Measurements from ENCODE around the gene KRT26. TPM values are rescaled to one million over a fixed set of nuclear protein-coding genes. Genes with fewer than 3 reads are reported as not detected.

Gene KRT26
- total and polyA plus RNA-seq, 2 of the 8 experiments (the other 6 are each of a cell fraction or from before 2014, with no cell fraction given), result not detected

DNA sequence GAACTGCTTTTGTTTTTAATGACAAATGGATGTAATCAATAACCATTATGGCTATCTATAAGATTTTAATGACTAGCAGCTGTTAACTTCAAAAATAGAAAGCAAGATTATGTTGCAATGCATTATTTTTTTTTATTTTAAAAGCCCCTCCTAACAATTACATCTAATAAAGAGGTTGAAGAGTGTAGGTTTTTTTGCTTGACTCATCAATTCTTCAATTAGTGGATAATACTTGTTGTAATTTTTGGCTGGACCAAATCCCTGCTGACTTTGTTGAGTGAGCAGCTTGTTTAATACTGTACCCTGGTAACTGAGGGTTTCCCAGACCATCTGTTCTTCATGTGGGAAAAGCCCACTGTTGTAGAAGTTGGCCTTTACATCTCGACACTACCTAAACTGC, 41.0 kb downstream of the KRT26 start (continued):
- TF ChIP-seq, protein P1, sequence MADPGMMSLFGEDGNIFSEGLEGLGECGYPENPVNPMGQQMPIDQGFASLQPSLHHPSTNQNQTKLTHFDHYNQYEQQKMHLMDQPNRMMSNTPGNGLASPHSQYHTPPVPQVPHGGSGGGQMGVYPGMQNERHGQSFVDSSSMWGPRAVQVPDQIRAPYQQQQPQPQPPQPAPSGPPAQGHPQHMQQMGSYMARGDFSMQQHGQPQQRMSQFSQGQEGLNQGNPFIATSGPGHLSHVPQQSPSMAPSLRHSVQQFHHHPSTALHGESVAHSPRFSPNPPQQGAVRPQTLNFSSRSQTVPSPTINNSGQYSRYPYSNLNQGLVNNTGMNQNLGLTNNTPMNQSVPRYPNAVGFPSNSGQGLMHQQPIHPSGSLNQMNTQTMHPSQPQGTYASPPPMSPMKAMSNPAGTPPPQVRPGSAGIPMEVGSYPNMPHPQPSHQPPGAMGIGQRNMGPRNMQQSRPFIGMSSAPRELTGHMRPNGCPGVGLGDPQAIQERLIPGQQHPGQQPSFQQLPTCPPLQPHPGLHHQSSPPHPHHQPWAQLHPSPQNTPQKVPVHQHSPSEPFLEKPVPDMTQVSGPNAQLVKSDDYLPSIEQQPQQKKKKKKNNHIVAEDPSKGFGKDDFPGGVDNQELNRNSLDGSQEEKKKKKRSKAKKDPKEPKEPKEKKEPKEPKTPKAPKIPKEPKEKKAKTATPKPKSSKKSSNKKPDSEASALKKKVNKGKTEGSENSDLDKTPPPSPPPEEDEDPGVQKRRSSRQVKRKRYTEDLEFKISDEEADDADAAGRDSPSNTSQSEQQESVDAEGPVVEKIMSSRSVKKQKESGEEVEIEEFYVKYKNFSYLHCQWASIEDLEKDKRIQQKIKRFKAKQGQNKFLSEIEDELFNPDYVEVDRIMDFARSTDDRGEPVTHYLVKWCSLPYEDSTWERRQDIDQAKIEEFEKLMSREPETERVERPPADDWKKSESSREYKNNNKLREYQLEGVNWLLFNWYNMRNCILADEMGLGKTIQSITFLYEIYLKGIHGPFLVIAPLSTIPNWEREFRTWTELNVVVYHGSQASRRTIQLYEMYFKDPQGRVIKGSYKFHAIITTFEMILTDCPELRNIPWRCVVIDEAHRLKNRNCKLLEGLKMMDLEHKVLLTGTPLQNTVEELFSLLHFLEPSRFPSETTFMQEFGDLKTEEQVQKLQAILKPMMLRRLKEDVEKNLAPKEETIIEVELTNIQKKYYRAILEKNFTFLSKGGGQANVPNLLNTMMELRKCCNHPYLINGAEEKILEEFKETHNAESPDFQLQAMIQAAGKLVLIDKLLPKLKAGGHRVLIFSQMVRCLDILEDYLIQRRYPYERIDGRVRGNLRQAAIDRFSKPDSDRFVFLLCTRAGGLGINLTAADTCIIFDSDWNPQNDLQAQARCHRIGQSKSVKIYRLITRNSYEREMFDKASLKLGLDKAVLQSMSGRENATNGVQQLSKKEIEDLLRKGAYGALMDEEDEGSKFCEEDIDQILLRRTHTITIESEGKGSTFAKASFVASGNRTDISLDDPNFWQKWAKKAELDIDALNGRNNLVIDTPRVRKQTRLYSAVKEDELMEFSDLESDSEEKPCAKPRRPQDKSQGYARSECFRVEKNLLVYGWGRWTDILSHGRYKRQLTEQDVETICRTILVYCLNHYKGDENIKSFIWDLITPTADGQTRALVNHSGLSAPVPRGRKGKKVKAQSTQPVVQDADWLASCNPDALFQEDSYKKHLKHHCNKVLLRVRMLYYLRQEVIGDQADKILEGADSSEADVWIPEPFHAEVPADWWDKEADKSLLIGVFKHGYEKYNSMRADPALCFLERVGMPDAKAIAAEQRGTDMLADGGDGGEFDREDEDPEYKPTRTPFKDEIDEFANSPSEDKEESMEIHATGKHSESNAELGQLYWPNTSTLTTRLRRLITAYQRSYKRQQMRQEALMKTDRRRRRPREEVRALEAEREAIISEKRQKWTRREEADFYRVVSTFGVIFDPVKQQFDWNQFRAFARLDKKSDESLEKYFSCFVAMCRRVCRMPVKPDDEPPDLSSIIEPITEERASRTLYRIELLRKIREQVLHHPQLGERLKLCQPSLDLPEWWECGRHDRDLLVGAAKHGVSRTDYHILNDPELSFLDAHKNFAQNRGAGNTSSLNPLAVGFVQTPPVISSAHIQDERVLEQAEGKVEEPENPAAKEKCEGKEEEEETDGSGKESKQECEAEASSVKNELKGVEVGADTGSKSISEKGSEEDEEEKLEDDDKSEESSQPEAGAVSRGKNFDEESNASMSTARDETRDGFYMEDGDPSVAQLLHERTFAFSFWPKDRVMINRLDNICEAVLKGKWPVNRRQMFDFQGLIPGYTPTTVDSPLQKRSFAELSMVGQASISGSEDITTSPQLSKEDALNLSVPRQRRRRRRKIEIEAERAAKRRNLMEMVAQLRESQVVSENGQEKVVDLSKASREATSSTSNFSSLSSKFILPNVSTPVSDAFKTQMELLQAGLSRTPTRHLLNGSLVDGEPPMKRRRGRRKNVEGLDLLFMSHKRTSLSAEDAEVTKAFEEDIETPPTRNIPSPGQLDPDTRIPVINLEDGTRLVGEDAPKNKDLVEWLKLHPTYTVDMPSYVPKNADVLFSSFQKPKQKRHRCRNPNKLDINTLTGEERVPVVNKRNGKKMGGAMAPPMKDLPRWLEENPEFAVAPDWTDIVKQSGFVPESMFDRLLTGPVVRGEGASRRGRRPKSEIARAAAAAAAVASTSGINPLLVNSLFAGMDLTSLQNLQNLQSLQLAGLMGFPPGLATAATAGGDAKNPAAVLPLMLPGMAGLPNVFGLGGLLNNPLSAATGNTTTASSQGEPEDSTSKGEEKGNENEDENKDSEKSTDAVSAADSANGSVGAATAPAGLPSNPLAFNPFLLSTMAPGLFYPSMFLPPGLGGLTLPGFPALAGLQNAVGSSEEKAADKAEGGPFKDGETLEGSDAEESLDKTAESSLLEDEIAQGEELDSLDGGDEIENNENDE (IDR thresholded peaks at IDR 0.05; ENCODE audit: insufficient replicate concordance, low read length), result no peak
- no peak for TF ChIP-seq GTF2F1 (IDR thresholded peaks at IDR 0.05; ENCODE audit: borderline replicate concordance, low read depth, low read length)
